NCI-H82 treated with DMSO at 0.1 percent for 48 hours (cell line): ENCODE results near the gene F10.
"Not testable (repeated sequence)": the region's sequence is repeated elsewhere in the genome, so short reads cannot be mapped to it uniquely, and the experiment has no call there.

ENCODE experiments used
- DNase-seq: peaks from one replicate; lab custom pipeline; 2025; ENCODE audit not compliant: unreplicated experiment; lab: John Stamatoyannopoulos, UW

Gene F10

GRCh38 chr13:113150550-113151365, 28.2 kb downstream of the F10 start:
- no peak for DNase-seq

GRCh38 chr13:113151745-113152690, 29.4 kb downstream of the F10 start:
- no peak for DNase-seq

- DNase-seq, result no peak
Observed at GRCh38 chr13:113152691-113152983, 30.0 kb downstream of the F10 start.

GRCh38 chr13:113152984-113153809, 30.6 kb downstream of the F10 start:
- no peak for DNase-seq

- peak; percentile 44 for DNase-seq
Observed at GRCh38 chr13:113153810-113154748, 31.5 kb downstream of the F10 start.

GRCh38 chr13:113155201-113155600, 32.6 kb downstream of the F10 start:
- no peak for DNase-seq

- DNase-seq, result no peak
Observed at GRCh38 chr13:113155982-113156655, 33.5 kb downstream of the F10 start.

GRCh38 chr13:113157206-113157928, 34.8 kb downstream of the F10 start:
- no peak for DNase-seq

GRCh38 chr13:113157929-113158747, 35.5 kb downstream of the F10 start, which contains the start of gene PROZ:
PROZ (plus strand) TSS chr13:113158648; CDS start chr13:113158661, 13 bp downstream.
- DNase-seq, result no peak

- no peak for DNase-seq
Observed at GRCh38 chr13:113158946-113159345, 36.3 kb downstream of the F10 start.

- no peak for DNase-seq
Observed at GRCh38 chr13:113159701-113160100, 37.1 kb downstream of the F10 start.

GRCh38 chr13:113160983-113161382, 38.4 kb downstream of the F10 start:
- no peak for DNase-seq

GRCh38 chr13:113161433-113161832, 38.8 kb downstream of the F10 start:
- no peak for DNase-seq

- not testable (repeated sequence) for DNase-seq
Observed at GRCh38 chr13:113161975-113162374, 39.4 kb downstream of the F10 start.

GRCh38 chr13:113162783-113163685, 40.4 kb downstream of the F10 start:
- DNase-seq, result no peak

GRCh38 chr13:113164492-113164891, 41.9 kb downstream of the F10 start:
- no peak for DNase-seq

- no peak for DNase-seq
Observed at GRCh38 chr13:113166266-113166665, 43.7 kb downstream of the F10 start.
